OCI-LY3 (cell line): ENCODE results near the gene NFATC4.

Source experiments
- H2AFZ ChIP-seq: fragments of 200-600, 300-600 bp; shearing (Covaris generic); 2 replicates; pipeline ENCODE4 v1.6.0; 2014; ENCODE audit warnings: antibody characterized with exemption, low read depth, low read length
- H3K27ac ChIP-seq: fragments of 200-600, 300-600 bp; sonication (generic); 2 replicates; pipeline ENCODE4 v1.5.1; 2014; ENCODE audit warnings: mild to moderate bottlenecking, low read length, moderate library complexity, mixed read lengths
- H3K27me3 ChIP-seq: fragments of 200-600, 300-600 bp; sonication (generic); 2 replicates; pipeline ENCODE4 v1.6.1; 2014; ENCODE audit warnings: low read depth, low read length, mixed read lengths
- H3K36me3 ChIP-seq: fragments of 200-600, 300-600 bp; sonication (generic); replicated peaks from 2 replicates; pipeline ENCODE3; 2014; ENCODE audit warnings: low read depth, low read length, mixed read lengths
- H3K4me1 ChIP-seq: fragments of 300-600, 200-600 bp; sonication (generic); 2 replicates; pipeline ENCODE4 v1.6.1; 2014; ENCODE audit warnings: low read length, mixed read lengths
- H3K4me2 ChIP-seq: fragments of 200-600, 300-600 bp; sonication (generic); 2 replicates; pipeline ENCODE4 v1.6.1; 2014; ENCODE audit warnings: low read length, mixed read lengths
- H3K4me3 ChIP-seq: fragments of 300-600, 200-600 bp; sonication (generic); 2 replicates; pipeline ENCODE4 v1.5.1; 2014; ENCODE audit warnings: antibody characterized with exemption, mild to moderate bottlenecking, low read length, moderate library complexity
- H3K79me2 ChIP-seq: fragments of 300-600, 200-600 bp; shearing (Covaris generic); 2 replicates; pipeline ENCODE4 v1.6.1; 2014; ENCODE audit warnings: mild to moderate bottlenecking, low read length, mixed read lengths
- H3K9ac ChIP-seq: fragments of 300-600, 200-600 bp; shearing (Covaris generic); 2 replicates; pipeline ENCODE4 v1.6.0; 2014; ENCODE audit warnings: mild to moderate bottlenecking, low read length, moderate library complexity
- H3K9me3 ChIP-seq: fragments of 200-600, 300-600 bp; shearing (Covaris generic); 2 replicates; pipeline ENCODE4 v1.6.1; 2014; ENCODE audit warnings: low read length, mixed read lengths; ENCODE audit not compliant: insufficient read depth
- H4K20me1 ChIP-seq: fragments of 200-600, 300-600 bp; sonication (generic); 2 replicates; pipeline ENCODE4 v1.6.1; 2016; ENCODE audit warnings: low read length, mixed read lengths; ENCODE audit not compliant: insufficient read depth
- EZH2phosphoT487 ChIP-seq: fragments of 200-600 bp; shearing (Covaris generic); IDR thresholded peaks from 2 replicates; pipeline ENCODE4 v1.6.1; 2018; ENCODE audit warnings: antibody characterized with exemption, mixed run types, low read depth
- TF ChIP-seq, protein P1 (sequence below): fragments of 200-600, 300-600 bp; sonication (generic); IDR thresholded peaks from 2 replicates; pipeline ENCODE4 v1.5.1; 2014; ENCODE audit warnings: antibody characterized with exemption, low read length, low read depth

The NFATC4 gene

DNA sequence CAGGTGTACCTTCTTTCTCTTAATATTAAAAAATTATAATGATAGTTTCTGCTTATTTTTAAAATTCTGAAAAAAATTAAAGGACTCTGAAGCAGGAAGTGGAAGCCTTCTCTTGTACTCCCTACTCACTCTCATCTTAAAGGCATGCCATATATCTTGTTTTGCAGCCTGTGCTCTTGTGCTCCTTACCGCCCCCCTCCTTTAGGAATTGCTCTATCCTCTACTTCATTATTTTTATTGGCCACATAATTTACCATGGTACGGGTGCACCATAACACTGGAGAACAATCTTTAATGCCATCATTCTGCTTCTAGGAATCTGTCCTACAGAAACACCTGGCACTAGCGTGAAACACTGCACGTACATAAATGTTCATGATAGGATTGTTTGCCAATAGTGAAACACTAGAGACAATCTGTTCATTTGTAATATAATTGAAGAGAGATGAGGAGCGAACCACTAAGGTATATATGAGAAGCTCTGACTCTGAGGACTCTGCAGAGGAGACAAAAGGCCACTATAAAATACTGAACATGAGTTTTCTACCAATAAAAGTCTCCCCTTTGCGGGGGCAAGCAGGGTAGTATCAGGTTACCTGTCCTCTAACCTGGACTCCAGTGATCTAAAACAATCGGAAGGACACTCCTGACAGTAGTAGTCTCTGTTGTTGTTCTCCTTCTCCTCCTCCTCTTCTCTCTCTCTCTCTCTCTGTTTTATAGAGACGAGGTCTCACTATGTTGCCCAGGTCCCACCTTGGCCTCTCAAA is 24.5 kb downstream of the NFATC4 start:
- no peak for TF ChIP-seq EZH2phosphoT487
- TF ChIP-seq, protein P1, sequence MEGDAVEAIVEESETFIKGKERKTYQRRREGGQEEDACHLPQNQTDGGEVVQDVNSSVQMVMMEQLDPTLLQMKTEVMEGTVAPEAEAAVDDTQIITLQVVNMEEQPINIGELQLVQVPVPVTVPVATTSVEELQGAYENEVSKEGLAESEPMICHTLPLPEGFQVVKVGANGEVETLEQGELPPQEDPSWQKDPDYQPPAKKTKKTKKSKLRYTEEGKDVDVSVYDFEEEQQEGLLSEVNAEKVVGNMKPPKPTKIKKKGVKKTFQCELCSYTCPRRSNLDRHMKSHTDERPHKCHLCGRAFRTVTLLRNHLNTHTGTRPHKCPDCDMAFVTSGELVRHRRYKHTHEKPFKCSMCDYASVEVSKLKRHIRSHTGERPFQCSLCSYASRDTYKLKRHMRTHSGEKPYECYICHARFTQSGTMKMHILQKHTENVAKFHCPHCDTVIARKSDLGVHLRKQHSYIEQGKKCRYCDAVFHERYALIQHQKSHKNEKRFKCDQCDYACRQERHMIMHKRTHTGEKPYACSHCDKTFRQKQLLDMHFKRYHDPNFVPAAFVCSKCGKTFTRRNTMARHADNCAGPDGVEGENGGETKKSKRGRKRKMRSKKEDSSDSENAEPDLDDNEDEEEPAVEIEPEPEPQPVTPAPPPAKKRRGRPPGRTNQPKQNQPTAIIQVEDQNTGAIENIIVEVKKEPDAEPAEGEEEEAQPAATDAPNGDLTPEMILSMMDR = no peak
- Histone ChIP-seq H3K4me2 (no peak overlapping the region), H3K9me3 (no peaks in the 10 kb centered on the region), H3K27me3 (peaks cover 29% of the 10 kb centered on the region), H3K4me3 (no peak overlapping the region), H3K36me3 (no peaks in the 10 kb centered on the region), H3K4me1 (no peaks in the 10 kb centered on the region), H2AFZ (no peak overlapping the region), H4K20me1 (no peaks in the 10 kb centered on the region), H3K9ac (no peak overlapping the region), H3K79me2 (no peaks in the 10 kb centered on the region), H3K27ac (no peak overlapping the region)

DNA sequence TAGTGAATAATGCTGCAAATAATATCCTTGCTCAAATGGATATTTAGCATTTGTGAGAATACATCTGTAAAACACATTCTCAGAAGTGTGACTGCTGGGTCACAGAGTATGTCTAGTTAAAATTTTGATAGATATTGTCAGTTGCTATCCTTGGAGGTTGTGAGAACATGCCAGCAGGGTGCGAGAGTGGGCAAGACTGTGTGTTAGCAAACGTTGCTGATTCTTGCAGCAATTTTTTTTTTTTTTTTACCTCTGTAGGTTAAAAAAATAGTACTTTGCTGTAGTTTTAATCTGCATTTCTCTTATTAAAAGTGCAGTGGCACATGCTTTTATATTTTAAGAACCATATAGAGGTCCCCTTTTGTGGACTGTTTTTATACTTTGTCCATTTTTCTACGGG is 26.3 kb downstream of the NFATC4 start:
- Histone ChIP-seq H2AFZ (no peak overlapping the region), H4K20me1 (no peaks in the 10 kb centered on the region), H3K4me1 (no peaks in the 10 kb centered on the region), H3K27ac (no peak overlapping the region), H3K27me3 (peaks cover 12% of the 10 kb centered on the region), H3K36me3 (no peaks in the 10 kb centered on the region), H3K4me2 (no peak overlapping the region), H3K79me2 (no peaks in the 10 kb centered on the region), H3K9me3 (no peaks in the 10 kb centered on the region), H3K9ac (no peak overlapping the region), H3K4me3 (no peak overlapping the region)
- no peak for TF ChIP-seq EZH2phosphoT487

DNA sequence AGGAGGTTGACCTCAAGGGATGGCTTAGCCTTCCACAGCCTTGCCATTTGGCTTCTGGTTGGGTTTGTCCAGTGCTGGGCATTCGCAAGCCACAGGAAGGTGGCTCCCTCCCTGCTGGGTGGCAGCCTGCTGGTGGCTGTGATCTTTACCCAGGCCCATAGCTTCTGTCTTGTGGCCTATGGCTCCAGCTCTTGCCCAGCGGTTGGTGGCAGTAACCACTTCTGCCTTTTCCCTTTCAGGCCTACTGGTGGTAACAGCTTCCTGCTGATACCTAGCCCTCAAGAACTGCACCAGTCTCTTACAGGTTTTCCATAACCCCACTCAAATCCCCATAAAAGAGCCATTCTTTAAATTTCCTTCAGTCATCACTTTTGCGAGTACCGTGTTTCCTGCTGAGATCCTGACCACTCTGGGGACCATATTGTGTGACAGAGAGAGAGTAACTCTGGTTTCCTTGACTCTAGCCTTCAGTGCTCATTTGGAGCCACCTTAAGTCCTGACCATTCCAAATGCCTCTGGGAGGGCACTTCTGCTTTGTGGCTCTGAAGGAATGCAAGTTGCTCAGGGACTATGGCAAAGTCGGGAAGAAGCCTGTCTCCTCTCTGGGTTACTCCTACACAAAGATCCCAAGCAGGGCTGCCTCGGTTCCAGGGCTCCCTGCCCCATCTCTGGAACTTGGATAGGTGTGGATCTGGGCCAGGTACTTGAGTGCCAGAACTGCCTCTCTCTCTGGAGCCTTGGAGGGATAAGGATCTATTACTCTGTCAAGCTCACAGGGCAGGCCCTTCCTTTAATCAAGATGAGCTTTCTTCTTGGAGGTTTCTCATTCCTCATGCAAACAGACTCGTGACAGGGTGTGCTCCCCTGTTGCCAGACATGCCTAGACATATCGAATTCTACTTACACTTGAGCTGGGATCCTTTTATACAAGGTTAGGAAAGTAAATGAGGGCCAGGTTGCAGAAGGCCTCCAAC is 27.9 kb downstream of the NFATC4 start:
- Histone ChIP-seq H3K36me3 (no peaks in the 10 kb centered on the region), H3K4me2 (no peak overlapping the region), H3K9me3 (no peaks in the 10 kb centered on the region), H3K27ac (no peak overlapping the region), H4K20me1 (no peaks in the 10 kb centered on the region), H3K4me1 (no peaks in the 10 kb centered on the region), H3K79me2 (no peaks in the 10 kb centered on the region), H3K9ac (no peak overlapping the region), H2AFZ (no peak overlapping the region), H3K4me3 (no peak overlapping the region), H3K27me3 (peaks cover 9% of the 10 kb centered on the region; the same call in 1 of the 2 replicates)
- TF ChIP-seq, protein P1 = no peak
- no peak for TF ChIP-seq EZH2phosphoT487

DNA sequence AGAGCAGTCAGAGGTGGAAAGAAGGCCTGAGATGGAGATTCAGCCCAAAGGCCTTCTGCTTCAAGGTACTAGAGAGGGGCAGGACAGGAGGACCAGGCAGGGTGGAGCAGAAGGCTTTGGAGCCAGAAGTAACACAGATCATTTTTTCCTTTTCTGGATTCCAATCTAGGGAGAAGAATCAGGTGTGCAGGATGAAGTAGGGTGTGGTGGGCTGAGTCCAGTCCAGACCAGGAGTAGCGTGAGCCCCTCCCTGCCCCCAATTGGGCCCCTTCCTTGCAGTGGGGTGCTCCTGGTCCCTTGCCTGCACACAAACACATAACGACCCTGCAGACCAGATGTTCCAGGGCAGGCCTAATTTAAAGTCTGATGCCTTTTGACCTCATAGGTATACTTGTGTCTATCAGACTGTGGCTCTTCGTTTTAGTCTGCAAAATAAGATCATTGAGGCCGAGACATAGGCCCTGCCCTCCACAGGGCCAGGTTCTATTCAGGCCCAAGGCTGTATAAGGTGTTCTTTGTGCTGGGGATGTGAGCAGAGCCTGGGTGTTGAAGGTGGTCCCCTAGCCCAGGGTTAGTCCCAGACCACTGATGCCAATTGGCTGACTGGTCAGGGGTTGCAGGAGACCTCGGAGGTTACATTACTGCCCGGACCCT is 29.8 kb downstream of the NFATC4 start:
- no peak overlapping the region for H2AFZ ChIP-seq
- no peaks in the 10 kb centered on the region for H3K36me3 ChIP-seq
- no peaks in the 10 kb centered on the region for H3K9me3 ChIP-seq
- no peak overlapping the region for H3K9ac ChIP-seq
- no peaks in the 10 kb centered on the region for H3K79me2 ChIP-seq
- no peaks in the 10 kb centered on the region for H3K4me1 ChIP-seq
- no peaks in the 10 kb centered on the region for H4K20me1 ChIP-seq
- H3K4me3 ChIP-seq = no peak overlapping the region
- no peak for TF ChIP-seq EZH2phosphoT487
- TF ChIP-seq, protein P1 = no peak
- H3K27me3 ChIP-seq = peaks cover 9% of the 10 kb centered on the region; the same call in 1 of the 2 replicates
- no peak overlapping the region for H3K4me2 ChIP-seq
- H3K27ac ChIP-seq = no peak overlapping the region
